HepG2 (cell line): ENCODE data around the gene IQCN. TPM values are rescaled to one million over a fixed set of nuclear protein-coding genes. Genes with fewer than 3 reads are reported as not detected.

Experiments
- AGO1 ChIP-seq: fragments of 200-400 bp; formaldehyde crosslinking; IDR thresholded peaks from 2 replicates; pipeline ENCODE4 v1.6.1; 2017; ENCODE audit warnings: mild to moderate bottlenecking, low read depth, low read length, moderate library complexity; ENCODE audit not compliant: poor library complexity, severe bottlenecking
- ARNTL ChIP-seq: sonication (generic); formaldehyde crosslinking; IDR thresholded peaks from 2 replicates; pipeline ENCODE4 v1.4.0; 2020; ENCODE audit warnings: mild to moderate bottlenecking, missing genetic modification reagents
- FIP1L1 ChIP-seq: fragments of 200-400 bp; formaldehyde crosslinking; IDR thresholded peaks from 2 replicates; pipeline ENCODE4 v1.6.1; 2018; ENCODE audit warnings: low read depth, mild to moderate bottlenecking, low read length, moderate library complexity, borderline replicate concordance; ENCODE audit not compliant: insufficient read depth
- FOXC1 ChIP-seq: sonication (generic); formaldehyde crosslinking; IDR thresholded peaks from 2 replicates; pipeline ENCODE4 v1.8.0; 2022; ENCODE audit warnings: mild to moderate bottlenecking, missing genetic modification reagents, borderline replicate concordance
- IKZF4 ChIP-seq: sonication (generic); formaldehyde crosslinking; IDR thresholded peaks from 2 replicates; pipeline ENCODE4 v1.5.1; 2020; ENCODE audit warnings: borderline replicate concordance, mild to moderate bottlenecking, low read depth, missing genetic modification reagents; ENCODE audit errors: not compliant biosample characterization
- KAT7 ChIP-seq: IDR thresholded peaks from 2 replicates; pipeline ENCODE4 v1.6.1; 2018; ENCODE audit warnings: borderline replicate concordance, missing compliant biosample characterization
- KLF6 ChIP-seq: IDR thresholded peaks from 2 replicates; pipeline ENCODE4 v1.8.0; 2016; ENCODE audit warnings: missing biosample characterization, missing genetic modification reagents
- MIER3 ChIP-seq: IDR thresholded peaks from 2 replicates; pipeline ENCODE4 v1.6.1; 2016; ENCODE audit warnings: missing compliant biosample characterization, borderline replicate concordance
- NFRKB ChIP-seq: fragments of 450-650 bp; IDR thresholded peaks from 2 replicates; pipeline ENCODE4 v1.6.1; 2017
- SMARCC2 ChIP-seq: fragments of 450-650 bp; IDR thresholded peaks from 2 replicates; pipeline ENCODE4 v1.6.1; 2017; ENCODE audit warnings: antibody characterized with exemption, mild to moderate bottlenecking
- TOPORS ChIP-seq: sonication (generic); formaldehyde crosslinking; IDR thresholded peaks from 2 replicates; pipeline ENCODE4 v1.8.0; 2023; ENCODE audit warnings: mild to moderate bottlenecking, missing genetic modification reagents
- ZBTB3 ChIP-seq: sonication (generic); formaldehyde crosslinking; IDR thresholded peaks from 2 replicates; pipeline ENCODE4 v1.4.0; 2020; ENCODE audit warnings: low read depth, mild to moderate bottlenecking, moderate library complexity, missing genetic modification reagents, borderline replicate concordance
- ZFP82 ChIP-seq: sonication (generic); formaldehyde crosslinking; IDR thresholded peaks from 2 replicates; pipeline ENCODE4 v1.5.1; 2020; ENCODE audit warnings: mild to moderate bottlenecking, missing genetic modification reagents, borderline replicate concordance
- ZNF230 ChIP-seq: sonication (generic); formaldehyde crosslinking; IDR thresholded peaks from 2 replicates; pipeline ENCODE4 v1.4.0; 2020; ENCODE audit warnings: mild to moderate bottlenecking, missing genetic modification reagents
- ZNF451 ChIP-seq: sonication (generic); formaldehyde crosslinking; IDR thresholded peaks from 2 replicates; pipeline ENCODE4 v1.5.0; 2020; ENCODE audit warnings: mild to moderate bottlenecking, missing genetic modification reagents
- ZNF468 ChIP-seq: sonication (generic); formaldehyde crosslinking; IDR thresholded peaks from 2 replicates; pipeline ENCODE4 v1.8.0; 2022; ENCODE audit warnings: mild to moderate bottlenecking, moderate library complexity, missing genetic modification reagents
- ZNF7 ChIP-seq: IDR thresholded peaks from 2 replicates; pipeline ENCODE4 v1.6.1; 2016; ENCODE audit warnings: missing biosample characterization, missing genetic modification reagents
- ZNF850 ChIP-seq: sonication (generic); formaldehyde crosslinking; conservative IDR thresholded peaks from 2 replicates; pipeline ENCODE4 v1.9.0; 2021; ENCODE audit warnings: mild to moderate bottlenecking, missing genetic modification reagents
- polyA plus RNA-seq, 8 experiments: library from polyadenylated mRNA; depleted of rRNA in 3 of 8; stranded (reverse) in 7 of 8; unstranded in 1 of 8; fragments of >200 nt; fragmentation: Illumina TruSeq in 4 of 8; extraction: Trizol in 4 of 8; gene quantifications; 2 replicates each; pipeline versions ENCODE4 v1.2.1 to v1.2.3, GENCODE V29; 2011 to 2016; ENCODE audit warnings: low read depth in 4 of 8, missing spikeins in 1 of 8, mixed read lengths in 1 of 8; ENCODE audit not compliant: insufficient read depth in 1 of 8
- total RNA-seq, 5 experiments: library from RNA; depleted of rRNA; stranded (reverse); fragments of >200 nt; fragmentation: Illumina TruSeq; extraction: Trizol; gene quantifications; 2 replicates each; pipeline ENCODE4 v1.2.3, GENCODE V29; 2016; ENCODE audit warnings: low read depth in 1 of 5
- TF ChIP-seq, protein P1 (sequence below): sonication (generic); formaldehyde crosslinking; IDR thresholded peaks from 2 replicates; pipeline ENCODE4 v1.5.0; 2020; ENCODE audit warnings: missing genetic modification reagents
- TF ChIP-seq, protein P2 (sequence below): IDR thresholded peaks from 2 replicates; pipeline ENCODE4 v1.6.1; 2016
- TF ChIP-seq, protein P3 (sequence below): sonication (generic); formaldehyde crosslinking; IDR thresholded peaks from 2 replicates; pipeline ENCODE4 v1.4.0; 2020; ENCODE audit warnings: mild to moderate bottlenecking, missing genetic modification reagents
- TF ChIP-seq, protein P4 (sequence below): sonication (generic); formaldehyde crosslinking; IDR thresholded peaks from 2 replicates; pipeline ENCODE4 v1.8.0; 2022; ENCODE audit warnings: missing genetic modification reagents, mild to moderate bottlenecking, moderate library complexity, borderline replicate concordance
- TF ChIP-seq, protein P5 (sequence below): sonication (generic); formaldehyde crosslinking; IDR thresholded peaks from 2 replicates; pipeline ENCODE4 v1.4.0; 2020; ENCODE audit warnings: missing genetic modification reagents

Gene IQCN
- total and polyA plus RNA-seq, 2 of the 13 experiments (the other 11 are each of a cell fraction or from before 2014, with no cell fraction given) = 0.04 to 0.18 TPM

DNA sequence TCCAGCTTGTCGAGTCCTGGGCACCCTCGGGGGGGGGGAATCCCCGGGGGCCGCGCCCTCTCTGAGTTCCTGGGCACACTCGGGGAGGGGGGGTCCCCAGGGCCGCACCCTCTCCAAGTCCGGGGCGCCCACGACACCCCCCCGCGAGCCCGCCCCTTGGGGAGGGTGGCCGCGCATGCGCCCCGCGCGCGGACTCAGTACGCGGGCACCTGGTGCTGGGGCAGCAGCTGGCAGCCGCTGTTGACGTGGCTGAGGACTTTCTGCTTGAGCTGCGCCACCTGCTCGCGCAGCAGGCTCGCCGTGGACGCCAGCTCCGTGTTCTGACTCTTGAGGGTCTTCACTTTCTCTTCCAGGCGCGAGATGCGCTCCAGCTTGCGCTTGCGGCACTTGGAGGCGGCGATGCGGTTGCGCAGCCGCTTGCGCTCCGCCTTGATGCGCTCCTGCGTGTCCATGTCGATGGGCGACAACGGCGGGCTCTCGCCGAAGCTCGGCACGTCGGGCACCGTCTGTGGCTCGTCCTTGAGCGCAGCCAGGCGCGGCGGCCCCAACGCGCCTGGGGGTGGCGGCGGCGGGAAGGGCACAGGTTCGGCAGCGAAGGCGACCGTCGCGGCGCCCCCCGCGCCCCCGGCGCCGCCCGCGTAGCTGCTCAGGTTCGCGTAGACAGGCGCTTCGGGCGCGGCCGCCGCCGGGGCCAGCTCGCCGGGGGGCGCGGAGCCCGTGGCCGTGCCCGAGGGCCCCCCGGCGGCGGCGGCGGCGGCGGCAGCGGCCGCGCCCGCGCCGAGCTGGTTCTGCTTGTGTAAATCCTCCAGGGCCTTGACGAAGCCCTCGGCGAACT lies 6.2 kb upstream of the IQCN start (continued):
- TF ChIP-seq IKZF4 (CRISPR knock-in tag) (no peak), KAT7 (CRISPR knock-in tag) (peak; percentile 85; the same call in 1 of the 2 replicates), ZNF468 (CRISPR knock-in tag) (no peak), ZNF230 (CRISPR knock-in tag) (peak; percentile 63; the same call in 1 of the 2 replicates), AGO1 (no peak), ZNF451 (CRISPR knock-in tag) (0 out of 2 replicates have a peak, but pooled peaks have one; percentile 49), FOXC1 (CRISPR knock-in tag) (peak; percentile 60; the same call in 1 of the 2 replicates), NFRKB (no peak), TOPORS (CRISPR knock-in tag) (no peak; the same call in 1 of the 2 replicates), ZFP82 (no peak), ZNF7 (CRISPR knock-in tag) (no peak), MIER3 (no peak), ZNF850 (no peak), SMARCC2 (no peak), FIP1L1 (no peak), ARNTL (CRISPR knock-in tag) (no peak), KLF6 (CRISPR knock-in tag) (0 out of 2 replicates have a peak, but pooled peaks have one; percentile 30), ZBTB3 (no peak)
- TF ChIP-seq, protein P1, sequence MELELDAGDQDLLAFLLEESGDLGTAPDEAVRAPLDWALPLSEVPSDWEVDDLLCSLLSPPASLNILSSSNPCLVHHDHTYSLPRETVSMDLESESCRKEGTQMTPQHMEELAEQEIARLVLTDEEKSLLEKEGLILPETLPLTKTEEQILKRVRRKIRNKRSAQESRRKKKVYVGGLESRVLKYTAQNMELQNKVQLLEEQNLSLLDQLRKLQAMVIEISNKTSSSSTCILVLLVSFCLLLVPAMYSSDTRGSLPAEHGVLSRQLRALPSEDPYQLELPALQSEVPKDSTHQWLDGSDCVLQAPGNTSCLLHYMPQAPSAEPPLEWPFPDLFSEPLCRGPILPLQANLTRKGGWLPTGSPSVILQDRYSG (CRISPR knock-in tag) = peak; percentile 74; the same call in 1 of the 2 replicates
- TF ChIP-seq, protein P2, sequence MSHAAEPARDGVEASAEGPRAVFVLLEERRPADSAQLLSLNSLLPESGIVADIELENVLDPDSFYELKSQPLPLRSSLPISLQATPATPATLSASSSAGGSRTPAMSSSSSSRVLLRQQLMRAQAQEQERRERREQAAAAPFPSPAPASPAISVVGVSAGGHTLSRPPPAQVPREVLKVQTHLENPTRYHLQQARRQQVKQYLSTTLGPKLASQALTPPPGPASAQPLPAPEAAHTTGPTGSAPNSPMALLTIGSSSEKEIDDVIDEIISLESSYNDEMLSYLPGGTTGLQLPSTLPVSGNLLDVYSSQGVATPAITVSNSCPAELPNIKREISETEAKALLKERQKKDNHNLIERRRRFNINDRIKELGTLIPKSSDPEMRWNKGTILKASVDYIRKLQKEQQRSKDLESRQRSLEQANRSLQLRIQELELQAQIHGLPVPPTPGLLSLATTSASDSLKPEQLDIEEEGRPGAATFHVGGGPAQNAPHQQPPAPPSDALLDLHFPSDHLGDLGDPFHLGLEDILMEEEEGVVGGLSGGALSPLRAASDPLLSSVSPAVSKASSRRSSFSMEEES (CRISPR knock-in tag) = peak; percentile 39; the same call in 1 of the 2 replicates
- TF ChIP-seq, protein P3, sequence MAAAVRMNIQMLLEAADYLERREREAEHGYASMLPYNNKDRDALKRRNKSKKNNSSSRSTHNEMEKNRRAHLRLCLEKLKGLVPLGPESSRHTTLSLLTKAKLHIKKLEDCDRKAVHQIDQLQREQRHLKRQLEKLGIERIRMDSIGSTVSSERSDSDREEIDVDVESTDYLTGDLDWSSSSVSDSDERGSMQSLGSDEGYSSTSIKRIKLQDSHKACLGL = peak; percentile 69
- TF ChIP-seq, protein P4, sequence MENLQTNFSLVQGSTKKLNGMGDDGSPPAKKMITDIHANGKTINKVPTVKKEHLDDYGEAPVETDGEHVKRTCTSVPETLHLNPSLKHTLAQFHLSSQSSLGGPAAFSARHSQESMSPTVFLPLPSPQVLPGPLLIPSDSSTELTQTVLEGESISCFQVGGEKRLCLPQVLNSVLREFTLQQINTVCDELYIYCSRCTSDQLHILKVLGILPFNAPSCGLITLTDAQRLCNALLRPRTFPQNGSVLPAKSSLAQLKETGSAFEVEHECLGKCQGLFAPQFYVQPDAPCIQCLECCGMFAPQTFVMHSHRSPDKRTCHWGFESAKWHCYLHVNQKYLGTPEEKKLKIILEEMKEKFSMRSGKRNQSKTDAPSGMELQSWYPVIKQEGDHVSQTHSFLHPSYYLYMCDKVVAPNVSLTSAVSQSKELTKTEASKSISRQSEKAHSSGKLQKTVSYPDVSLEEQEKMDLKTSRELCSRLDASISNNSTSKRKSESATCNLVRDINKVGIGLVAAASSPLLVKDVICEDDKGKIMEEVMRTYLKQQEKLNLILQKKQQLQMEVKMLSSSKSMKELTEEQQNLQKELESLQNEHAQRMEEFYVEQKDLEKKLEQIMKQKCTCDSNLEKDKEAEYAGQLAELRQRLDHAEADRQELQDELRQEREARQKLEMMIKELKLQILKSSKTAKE = no peak
- TF ChIP-seq, protein P5, sequence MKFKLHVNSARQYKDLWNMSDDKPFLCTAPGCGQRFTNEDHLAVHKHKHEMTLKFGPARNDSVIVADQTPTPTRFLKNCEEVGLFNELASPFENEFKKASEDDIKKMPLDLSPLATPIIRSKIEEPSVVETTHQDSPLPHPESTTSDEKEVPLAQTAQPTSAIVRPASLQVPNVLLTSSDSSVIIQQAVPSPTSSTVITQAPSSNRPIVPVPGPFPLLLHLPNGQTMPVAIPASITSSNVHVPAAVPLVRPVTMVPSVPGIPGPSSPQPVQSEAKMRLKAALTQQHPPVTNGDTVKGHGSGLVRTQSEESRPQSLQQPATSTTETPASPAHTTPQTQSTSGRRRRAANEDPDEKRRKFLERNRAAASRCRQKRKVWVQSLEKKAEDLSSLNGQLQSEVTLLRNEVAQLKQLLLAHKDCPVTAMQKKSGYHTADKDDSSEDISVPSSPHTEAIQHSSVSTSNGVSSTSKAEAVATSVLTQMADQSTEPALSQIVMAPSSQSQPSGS (CRISPR knock-in tag) = peak; percentile 54; the same call in 1 of the 2 replicates
